ENCODE results near the gene SLC4A5.

DNA sequence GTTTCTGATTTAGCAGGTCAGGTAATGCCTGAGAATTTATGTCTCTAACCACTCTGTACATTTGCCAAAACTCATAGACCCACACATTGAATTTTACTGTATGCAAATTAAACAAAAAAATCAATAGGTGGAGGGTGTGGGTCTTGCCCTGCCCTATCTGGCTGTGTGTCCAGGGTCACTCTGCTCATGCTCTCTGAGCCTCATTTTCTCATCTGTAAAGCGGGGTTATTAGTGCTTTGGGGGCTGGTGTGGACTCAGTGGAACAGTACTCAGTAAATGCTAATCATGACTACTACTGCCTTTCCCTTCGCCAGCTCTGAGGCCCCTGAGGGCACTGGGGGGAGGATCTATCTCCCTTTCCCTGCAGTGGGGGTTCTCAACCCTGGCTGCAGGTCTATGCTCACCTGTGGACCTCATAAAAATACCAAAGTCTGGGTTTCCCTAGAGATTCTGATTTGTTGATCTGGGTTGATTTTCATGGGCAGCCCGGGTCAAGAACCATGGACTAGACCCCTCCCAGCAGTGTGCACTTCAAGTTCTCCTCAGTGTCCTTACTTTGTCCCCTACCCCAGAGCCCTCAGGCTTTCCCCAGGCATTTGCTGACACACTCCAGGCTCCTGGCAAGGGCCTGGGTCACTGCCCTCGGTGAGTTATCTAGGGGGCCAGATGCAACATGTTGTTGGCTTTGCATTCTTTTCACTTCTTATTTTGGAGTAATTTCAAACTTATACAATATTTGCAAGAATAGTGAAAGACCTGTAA, 117.3 kb downstream of the SLC4A5 start:
- TF ChIP-seq, protein P1, sequence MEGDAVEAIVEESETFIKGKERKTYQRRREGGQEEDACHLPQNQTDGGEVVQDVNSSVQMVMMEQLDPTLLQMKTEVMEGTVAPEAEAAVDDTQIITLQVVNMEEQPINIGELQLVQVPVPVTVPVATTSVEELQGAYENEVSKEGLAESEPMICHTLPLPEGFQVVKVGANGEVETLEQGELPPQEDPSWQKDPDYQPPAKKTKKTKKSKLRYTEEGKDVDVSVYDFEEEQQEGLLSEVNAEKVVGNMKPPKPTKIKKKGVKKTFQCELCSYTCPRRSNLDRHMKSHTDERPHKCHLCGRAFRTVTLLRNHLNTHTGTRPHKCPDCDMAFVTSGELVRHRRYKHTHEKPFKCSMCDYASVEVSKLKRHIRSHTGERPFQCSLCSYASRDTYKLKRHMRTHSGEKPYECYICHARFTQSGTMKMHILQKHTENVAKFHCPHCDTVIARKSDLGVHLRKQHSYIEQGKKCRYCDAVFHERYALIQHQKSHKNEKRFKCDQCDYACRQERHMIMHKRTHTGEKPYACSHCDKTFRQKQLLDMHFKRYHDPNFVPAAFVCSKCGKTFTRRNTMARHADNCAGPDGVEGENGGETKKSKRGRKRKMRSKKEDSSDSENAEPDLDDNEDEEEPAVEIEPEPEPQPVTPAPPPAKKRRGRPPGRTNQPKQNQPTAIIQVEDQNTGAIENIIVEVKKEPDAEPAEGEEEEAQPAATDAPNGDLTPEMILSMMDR (IDR thresholded peaks at IDR 0.05) = no peak
- no peak for TF ChIP-seq POLR2AphosphoS5 (IDR thresholded peaks at IDR 0.05)
- no peak for TF ChIP-seq POLR2A (IDR thresholded peaks at IDR 0.05)
